Neural crest cell (in vitro differentiated cells): ENCODE data around the gene ACAP3. TPM values are rescaled to one million over a fixed set of nuclear protein-coding genes. Genes with fewer than 3 reads are reported as not detected.
"Not testable (repeated sequence)": the region's sequence is repeated elsewhere in the genome, so short reads cannot be mapped to it uniquely, and the experiment has no call there.

Experiments
- DNase-seq: peaks from one replicate; pipeline ENCODE4 v3.0.0; 2021; ENCODE audit warnings: low read depth, mixed read lengths, low spot score
- H3K27ac Mint-ChIP-seq: one replicate; pipeline ENCODE4 v1.8.0; 2021; ENCODE audit warnings: mild to moderate bottlenecking, mixed read lengths; ENCODE audit not compliant: unreplicated experiment
- H3K27me3 Mint-ChIP-seq: 2 replicates; pipeline ENCODE4 v1.8.0; 2021; ENCODE audit warnings: low read depth, mild to moderate bottlenecking, mixed read lengths
- H3K36me3 Mint-ChIP-seq: 2 replicates; pipeline ENCODE4 v1.8.0; 2021; ENCODE audit warnings: low read depth, mild to moderate bottlenecking, mixed read lengths
- H3K4me1 Mint-ChIP-seq: 2 replicates; pipeline ENCODE4 v1.8.0; 2021; ENCODE audit warnings: mixed read lengths
- H3K4me3 Mint-ChIP-seq: one replicate; pipeline ENCODE4 v1.8.0; 2021; ENCODE audit warnings: mild to moderate bottlenecking, mixed read lengths
- H3K9me3 Mint-ChIP-seq: 2 replicates; pipeline ENCODE4 v1.8.0; 2021; ENCODE audit warnings: mixed read lengths
- total RNA-seq: library from RNA; stranded (reverse); gene quantifications from 2 replicates; pipeline ENCODE4 v1.2.1, GENCODE V29; 2021
- TF ChIP-seq, protein P1 (sequence below): fragments of 200-600 bp; sonication (generic); conservative IDR thresholded peaks from 2 replicates; pipeline ENCODE4 v1.5.0; 2021; ENCODE audit warnings: antibody characterized with exemption, mild to moderate bottlenecking

The ACAP3 gene
- total RNA-seq, 1 donor from 2014 or later: 124 TPM

DNA sequence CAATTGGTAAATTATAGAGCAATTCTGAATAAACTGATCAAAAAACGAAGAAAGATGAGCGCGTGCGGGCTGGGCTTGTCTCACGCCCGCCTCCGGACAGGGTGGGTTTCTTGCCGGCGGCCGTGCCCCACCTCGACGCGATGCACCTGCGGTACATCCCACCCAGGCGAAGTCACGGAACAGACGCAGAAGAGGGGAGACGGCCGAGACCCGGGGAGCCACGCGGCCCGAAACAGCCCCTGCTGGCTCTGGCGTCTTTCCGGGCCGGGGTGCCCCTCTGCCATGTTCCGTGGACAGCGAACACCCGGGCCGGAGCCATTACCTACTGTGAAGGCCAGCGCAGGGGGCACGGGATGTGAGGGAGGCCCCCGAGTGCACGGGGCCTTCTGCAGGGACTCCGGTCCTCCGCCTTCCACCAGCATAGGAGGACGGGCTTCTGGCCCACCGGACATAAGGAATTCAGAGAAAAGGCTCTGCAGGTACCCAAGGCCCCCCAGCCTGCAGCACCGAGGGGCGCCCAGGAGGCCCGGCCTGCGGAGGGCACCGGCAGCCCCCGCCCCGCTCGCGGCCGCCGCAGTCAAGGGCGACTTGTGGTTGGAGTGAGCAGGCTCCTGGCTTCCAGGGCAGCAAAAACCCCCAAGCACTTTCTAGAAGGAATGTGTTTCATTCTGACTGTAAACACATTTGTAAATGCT is 53.6 kb downstream of the ACAP3 start:
- Mint-ChIP-seq H3K36me3 (peaks cover 2% of the 10 kb centered on the region), H3K4me1 (peaks cover 3% of the 10 kb centered on the region), H3K27me3 (peaks cover 8% of the 10 kb centered on the region), H3K27ac (no peak overlapping the region), H3K4me3 (no peak overlapping the region), H3K9me3 (no peaks in the 10 kb centered on the region)
- DNase-seq: no peak
- TF ChIP-seq, protein P1, sequence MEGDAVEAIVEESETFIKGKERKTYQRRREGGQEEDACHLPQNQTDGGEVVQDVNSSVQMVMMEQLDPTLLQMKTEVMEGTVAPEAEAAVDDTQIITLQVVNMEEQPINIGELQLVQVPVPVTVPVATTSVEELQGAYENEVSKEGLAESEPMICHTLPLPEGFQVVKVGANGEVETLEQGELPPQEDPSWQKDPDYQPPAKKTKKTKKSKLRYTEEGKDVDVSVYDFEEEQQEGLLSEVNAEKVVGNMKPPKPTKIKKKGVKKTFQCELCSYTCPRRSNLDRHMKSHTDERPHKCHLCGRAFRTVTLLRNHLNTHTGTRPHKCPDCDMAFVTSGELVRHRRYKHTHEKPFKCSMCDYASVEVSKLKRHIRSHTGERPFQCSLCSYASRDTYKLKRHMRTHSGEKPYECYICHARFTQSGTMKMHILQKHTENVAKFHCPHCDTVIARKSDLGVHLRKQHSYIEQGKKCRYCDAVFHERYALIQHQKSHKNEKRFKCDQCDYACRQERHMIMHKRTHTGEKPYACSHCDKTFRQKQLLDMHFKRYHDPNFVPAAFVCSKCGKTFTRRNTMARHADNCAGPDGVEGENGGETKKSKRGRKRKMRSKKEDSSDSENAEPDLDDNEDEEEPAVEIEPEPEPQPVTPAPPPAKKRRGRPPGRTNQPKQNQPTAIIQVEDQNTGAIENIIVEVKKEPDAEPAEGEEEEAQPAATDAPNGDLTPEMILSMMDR: no peak

DNA sequence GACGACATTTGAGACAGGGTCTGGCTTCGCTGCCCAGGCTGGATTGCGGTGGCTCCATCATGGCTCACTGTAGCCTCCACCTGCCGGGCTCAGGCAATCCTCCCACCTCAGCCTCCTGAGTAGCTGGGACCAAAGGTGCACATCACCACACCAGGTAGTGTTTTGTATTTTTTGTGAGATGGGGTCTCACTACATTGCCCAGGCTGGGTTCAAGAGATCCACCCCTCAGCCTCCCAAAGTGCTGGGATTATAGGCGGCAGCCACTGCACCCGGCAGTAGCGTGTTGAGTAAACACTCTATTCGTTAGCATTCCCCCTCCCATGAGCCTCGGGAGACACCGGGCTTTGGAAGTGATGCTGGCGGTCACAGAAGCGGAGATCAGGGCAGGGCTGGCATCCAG is 54.4 kb downstream of the ACAP3 start:
- Mint-ChIP-seq H3K36me3 (peaks cover 2% of the 10 kb centered on the region), H3K4me3 (no peak overlapping the region), H3K27ac (no peak overlapping the region), H3K9me3 (no peaks in the 10 kb centered on the region), H3K4me1 (peaks cover 3% of the 10 kb centered on the region), H3K27me3 (peaks cover 8% of the 10 kb centered on the region)
- TF ChIP-seq, protein P1: no peak
- no peak for DNase-seq

DNA sequence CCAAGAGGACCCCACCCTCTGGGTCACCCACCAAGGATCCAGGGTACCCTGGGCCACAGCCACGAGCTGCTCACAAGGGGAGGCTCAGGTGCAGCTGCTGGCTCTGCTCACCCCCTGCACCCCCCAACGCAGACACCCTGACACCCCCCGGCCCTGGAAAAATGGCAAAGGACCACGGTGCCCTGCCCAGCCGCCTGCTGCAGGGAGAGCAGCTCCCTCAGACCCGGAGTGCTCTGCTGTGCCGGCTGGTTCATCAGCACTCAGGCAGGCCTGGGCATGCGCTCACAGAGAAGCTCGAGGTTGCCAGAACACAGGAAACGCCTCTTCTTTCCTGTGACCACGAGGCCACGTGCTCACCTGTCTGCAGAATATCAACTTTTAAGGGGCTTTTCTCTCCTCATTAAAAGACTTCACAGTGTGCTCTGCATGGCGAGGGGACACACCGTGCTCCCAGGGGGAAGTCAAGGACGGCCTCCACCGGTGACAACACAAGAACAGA is 56.9 kb downstream of the ACAP3 start:
- peaks cover 3% of the 10 kb centered on the region for H3K4me1 Mint-ChIP-seq
- no peaks in the 10 kb centered on the region for H3K9me3 Mint-ChIP-seq
- no peak for DNase-seq
- TF ChIP-seq, protein P1: no peak
- H3K27me3 Mint-ChIP-seq: peaks cover 21% of the 10 kb centered on the region
- no peaks in the 10 kb centered on the region for H3K36me3 Mint-ChIP-seq
- peak overlapping the region; percentile 35 for H3K27ac Mint-ChIP-seq
- H3K4me3 Mint-ChIP-seq: no peak overlapping the region

DNA sequence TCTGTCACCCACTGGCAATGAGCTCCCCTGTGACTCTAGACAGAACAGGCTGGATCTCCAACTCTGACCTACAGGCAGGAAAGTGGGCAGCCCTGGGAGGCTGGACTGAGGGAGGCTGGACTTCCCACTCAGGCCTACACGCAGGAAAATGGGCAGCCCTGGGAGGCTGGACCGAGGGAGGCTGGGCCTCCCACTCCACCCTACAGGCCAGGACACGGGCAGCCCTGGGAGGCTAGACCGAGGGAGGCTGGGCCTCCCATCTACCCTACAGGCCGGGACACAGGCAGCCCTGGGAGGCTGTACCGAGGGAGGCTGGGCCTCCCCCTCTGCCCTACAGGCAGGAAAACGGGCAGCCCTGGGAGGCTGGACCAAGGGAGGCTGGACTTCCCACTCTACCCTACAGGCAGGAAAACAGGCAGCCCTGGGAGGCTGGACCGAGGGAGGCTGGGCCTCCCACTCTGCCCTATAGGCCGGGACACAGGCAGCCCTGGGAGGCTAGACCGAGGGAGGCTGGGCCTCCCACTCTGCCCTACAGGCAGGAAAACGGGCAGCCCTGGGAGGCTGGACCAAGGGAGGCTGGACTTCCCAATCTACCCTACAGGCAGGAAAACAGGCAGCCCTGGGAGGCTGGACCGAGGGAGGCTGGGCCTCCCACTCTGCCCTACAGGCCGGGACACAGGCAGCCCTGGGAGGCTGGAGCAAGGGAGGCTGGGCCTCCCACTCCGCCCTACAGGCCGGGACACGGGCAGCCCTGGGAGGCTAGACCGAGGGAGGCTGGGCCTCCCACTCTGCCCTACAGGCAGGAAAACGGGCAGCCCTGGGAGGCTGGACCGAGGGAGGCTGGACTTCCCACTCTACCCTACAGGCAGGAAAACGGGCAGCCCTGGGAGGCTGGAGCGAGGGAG is 59.5 kb downstream of the ACAP3 start:
- not testable (repeated sequence) for H3K27ac Mint-ChIP-seq, H3K36me3 Mint-ChIP-seq, DNase-seq, H3K4me1 Mint-ChIP-seq, H3K9me3 Mint-ChIP-seq
- Mint-ChIP-seq H3K27me3 (peaks cover 22% of the 10 kb centered on the region), H3K4me3 (peak overlapping the region; percentile 44)

DNA sequence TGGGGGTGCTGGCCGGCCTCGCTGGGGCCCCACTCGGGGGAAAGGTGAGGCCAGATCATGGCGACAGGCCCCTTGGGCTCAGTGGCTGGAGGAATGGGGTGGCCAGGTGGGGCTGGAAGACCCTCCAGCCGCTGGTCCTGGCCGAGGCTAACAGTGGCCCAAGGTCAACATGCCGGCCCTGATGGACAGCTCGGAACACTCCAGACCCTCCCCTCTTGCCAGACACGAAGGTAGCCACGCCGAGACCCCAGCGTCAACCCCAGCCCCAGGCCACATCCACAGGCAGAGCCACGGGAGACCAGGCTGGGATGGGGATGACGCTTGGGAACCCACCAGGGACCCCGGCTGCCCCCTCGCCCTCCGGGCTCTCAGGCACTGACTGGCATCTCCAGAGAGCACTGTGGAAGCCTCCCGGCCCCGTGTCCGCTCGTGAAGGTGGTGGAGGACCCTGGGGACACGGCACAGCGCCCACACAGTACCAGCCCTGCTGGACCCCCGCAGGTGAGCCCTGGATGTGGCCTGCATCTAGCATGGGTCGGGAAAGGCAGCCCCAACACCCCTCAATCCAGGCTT is 60.3 kb downstream of the ACAP3 start:
- Mint-ChIP-seq H3K36me3 (no peaks in the 10 kb centered on the region), H3K9me3 (no peaks in the 10 kb centered on the region), H3K27ac (no peak overlapping the region), H3K4me1 (peaks cover 3% of the 10 kb centered on the region), H3K27me3 (peaks cover 22% of the 10 kb centered on the region), H3K4me3 (no peak overlapping the region)
- TF ChIP-seq, protein P1: no peak
- DNase-seq: no peak
